GM19395 (cell line): ENCODE measurements around the gene PIAS1.
"Not testable (repeated sequence)": the region's sequence is repeated elsewhere in the genome, so short reads cannot be mapped to it uniquely, and the experiment has no call there.

Experiments
- ATAC-seq: cut with Tn5 transposase; IDR thresholded peaks from one replicate; pipeline ENCODE4 v1.9.1; 2021; ENCODE audit warnings: mild to moderate bottlenecking, moderate library complexity; ENCODE audit not compliant: unreplicated experiment

Gene PIAS1

DNA sequence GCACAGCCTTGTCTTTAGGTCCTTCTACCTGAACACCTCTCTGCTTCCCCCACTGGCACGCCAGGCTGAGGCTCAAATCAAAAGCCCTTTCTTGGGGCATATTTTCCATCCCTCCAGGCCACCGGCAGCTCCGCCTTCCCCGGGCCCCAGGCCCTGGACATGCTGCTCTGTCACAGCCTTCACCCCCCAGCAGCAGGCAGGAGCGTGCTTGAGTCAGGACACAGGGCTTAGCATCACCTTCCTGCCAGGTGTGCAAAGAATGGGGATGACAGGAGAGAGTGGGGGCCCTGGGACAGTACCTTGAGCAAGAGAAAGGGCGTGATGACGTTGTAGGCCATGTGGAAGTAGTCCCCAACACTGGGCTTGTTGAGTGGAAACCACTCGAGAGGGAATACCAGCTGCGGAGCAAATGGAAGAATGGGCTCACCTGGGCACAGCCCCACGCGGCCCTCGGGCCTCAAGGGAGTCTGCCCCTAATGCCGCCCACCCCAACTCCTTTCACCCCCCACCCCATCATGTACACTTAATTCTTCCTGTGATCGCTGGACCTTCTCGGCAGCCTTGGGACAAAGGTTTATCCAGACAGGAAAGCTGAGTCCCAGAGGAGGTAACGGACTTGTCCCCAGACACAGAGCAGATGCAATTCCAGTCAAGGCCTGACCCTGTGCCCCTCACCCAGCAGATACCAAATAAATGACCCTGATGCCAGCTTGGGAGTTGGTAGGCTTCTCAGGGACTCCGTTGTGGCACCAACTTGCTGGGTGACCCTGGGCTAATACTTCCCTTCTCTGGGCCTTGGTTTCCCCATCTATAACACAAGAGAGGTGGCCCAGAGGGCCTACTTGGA is 160.1 kb downstream of the PIAS1 start:
- ATAC-seq = no peak

DNA sequence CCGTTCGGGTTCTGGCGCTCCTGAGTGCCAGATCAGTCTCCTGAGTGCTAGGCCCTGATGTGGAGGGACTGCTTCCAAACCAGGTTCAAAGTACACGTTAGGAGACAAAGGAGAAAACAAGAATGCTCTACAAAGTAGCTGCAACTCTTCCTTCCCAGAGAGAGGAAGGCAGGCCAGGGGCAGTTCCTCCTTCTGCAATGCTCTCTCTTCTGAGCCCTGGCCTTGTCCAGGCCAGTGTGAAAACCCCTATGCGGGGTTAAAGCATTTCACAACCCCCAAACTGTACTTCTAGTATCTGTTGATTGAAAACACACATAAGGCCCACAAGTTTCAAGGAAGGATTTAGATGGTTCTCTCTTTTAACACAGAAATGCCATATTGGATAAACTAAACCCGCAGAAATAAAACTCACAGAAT is 160.7 kb downstream of the PIAS1 start:
- no peak for ATAC-seq

DNA sequence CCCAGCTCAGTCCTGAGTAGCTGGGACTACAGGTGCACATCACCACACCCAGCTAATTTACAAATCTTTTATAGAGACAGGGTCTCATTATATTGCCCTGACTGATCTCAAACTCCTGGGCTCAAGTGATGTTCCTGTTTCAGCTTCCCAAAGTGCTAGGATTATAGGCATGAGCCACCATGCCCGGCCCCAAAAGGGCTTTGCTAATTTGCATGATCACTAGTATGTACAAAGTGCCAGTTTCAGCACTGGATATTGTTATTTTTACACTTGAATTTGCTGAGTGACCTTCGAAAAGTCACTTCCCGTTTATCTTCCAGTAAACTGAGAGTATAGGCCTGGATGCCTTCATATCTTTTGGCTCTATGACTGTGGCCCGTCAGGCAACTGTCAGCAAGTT is 163.2 kb downstream of the PIAS1 start:
- ATAC-seq = no peak

- ATAC-seq = no peak
These were observed 164.2 kb downstream of the PIAS1 start for GRCh38 chr15:68218331-68218730.

DNA sequence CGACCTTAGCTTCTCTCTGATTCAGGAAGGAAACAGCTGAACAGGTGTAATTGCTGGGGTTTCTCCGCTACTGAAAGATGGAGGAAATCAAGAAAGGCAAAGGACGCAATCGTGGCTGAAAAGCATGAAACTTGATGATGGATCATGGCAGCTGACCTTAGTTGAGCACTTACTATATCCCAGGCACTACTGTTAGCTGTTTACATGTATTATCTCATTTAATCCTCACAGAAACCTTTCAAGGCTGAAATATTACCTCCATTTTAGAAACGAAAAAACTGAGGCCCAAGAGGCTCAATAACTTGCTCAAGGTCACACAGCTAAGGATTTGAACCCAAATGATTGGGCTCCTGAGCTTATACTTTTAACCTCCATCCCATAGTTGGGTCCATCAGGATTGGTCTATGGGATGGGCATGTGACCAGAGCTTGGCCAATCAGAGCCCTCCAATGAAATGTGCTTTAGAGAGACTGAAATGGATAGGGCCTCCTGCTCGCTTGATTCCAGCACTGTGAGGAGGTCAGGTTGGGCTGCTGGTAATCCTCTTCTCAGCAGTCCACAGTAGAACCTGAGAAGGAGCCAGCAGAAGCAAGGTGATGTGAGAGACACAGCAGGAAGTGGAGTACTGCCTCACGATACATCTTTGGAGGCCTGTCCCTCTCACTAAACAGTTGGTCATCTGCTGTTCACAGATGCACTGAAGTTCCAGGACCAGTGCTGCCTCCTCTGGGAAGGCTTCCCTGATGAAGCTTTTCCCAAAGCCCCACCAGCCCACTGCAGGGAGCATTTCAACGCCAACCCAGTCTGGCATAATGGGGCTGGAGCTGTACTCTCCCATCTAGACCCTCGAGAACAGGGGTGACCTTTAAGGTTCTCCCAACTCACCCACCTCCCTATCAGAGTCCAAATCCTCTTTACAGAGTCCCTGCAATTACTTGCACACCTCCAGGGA is 165.0 kb downstream of the PIAS1 start:
- ATAC-seq = no peak

DNA sequence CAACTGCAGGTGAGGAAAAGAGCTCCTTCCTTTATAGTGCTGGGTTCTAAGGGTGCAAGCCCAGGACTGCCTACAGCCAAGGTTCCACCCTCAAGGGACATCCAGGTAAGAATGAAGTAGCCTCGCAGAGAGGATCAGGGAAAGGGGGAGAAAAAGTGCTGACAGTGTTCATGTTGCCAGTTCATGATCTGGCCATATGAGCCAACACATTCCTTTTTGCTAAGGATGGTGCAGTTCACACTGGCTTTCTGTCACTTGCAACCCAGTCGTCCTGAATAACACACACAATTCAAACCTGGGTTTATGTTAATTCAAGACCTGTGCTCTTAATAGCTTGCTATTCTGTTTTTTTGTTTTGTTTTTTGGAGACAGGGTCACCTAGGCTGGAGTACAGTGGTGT is 166.4 kb downstream of the PIAS1 start:
- no peak for ATAC-seq

DNA sequence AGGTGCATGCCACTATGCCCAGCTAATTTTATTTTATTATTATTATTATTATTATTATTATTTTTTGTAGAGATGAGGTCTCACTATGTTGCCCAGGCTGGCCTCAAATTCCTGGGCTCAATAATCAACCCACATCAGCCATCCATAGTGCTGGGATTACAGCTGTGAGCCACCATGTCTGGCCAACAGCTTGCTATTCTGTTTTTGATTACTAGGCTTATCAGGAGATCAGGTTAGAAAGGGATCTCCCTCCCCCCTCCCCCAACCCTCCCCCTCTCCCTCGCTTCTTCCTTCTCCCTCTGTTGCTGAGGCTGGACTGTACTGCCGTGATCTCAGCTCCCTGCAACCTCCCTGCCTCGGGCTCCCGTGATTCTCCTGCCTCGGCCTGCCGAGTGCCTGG is 166.9 kb downstream of the PIAS1 start:
- no peak for ATAC-seq

- not testable (repeated sequence) for ATAC-seq
These were observed 167.7 kb downstream of the PIAS1 start for GRCh38 chr15:68221530-68222431.

- ATAC-seq = not testable (repeated sequence)
These were observed 168.3 kb downstream of the PIAS1 start for GRCh38 chr15:68222432-68222743.

- ATAC-seq = no peak
These were observed 169.1 kb downstream of the PIAS1 start for GRCh38 chr15:68223171-68223570.

- no peak for ATAC-seq
These were observed 170.0 kb downstream of the PIAS1 start for GRCh38 chr15:68224108-68224507.

DNA sequence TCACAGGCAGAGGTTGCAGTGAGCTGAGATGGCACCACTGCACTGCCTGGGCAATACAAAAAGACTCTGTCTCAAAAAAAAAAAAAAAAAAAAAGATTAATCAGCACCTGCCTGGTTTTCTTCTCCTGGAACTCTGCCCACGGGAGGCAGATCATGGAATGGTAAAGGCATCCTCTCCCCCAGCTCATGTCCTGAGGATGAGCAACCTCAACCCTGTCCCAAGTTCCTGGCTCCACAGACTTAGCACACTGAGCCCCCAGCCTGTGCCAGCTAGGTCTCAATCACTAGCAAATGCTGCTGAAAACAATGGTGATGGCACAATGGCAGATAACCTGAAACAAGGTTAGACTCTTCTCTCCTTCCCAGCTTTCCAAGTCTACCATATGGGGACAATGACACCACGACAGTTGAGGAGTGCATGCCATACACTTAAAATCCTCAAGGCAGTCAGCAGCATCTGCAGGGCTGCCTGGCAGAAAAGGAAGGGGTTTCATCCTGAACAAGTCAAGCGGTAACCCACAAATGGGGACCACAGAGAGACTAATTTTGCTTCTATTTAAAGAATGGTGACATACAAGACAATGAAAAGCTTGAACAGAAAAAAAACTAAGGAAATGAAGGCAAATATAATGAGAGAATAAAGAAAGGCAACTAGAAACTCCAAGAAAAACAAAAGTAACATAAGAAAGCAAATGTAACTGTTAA is 170.6 kb downstream of the PIAS1 start:
- no peak for ATAC-seq

DNA sequence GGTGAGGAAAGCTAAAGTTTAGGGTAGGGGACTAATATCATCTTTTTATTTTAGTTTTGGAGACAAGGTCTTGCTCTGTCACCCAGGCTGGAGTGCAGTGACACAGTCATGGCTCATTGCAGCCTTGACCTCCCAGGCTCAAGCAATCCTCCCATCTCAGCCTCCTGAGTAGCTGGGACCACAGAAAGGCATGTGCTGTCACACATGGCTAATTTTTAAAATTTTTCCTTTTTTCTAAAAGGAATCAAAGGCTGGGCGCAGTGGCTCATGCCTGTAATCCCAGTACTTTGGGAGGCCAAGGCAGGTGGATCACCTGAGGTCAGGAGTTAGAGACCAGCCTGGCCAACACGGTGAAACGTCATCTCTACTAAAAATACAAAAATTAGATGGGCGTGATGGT is 171.3 kb downstream of the PIAS1 start:
- not testable (repeated sequence) for ATAC-seq

DNA sequence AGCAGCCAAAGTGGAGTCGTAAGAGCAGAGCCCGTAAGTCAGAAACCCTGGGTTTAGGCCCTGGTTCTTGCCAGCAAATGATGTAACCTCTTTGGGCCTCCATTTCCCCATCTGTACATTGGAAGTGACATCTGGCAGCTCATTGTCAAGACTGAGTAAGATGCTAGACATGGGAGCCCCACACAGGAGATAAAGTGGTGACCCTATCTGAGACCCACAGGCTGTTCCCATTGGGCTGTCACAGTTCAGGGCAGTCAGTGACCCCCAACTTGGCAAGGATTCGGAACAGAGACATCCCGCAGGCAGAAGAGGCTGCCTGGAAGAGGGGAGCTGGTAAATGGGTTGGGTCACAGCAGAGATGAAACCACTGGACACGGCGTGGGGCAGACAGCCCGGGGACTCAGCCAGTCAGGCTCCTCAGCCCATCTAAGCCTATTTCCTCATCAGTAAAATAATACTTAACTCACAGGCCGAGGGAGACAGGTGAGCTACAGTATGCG is 173.6 kb downstream of the PIAS1 start:
- no peak for ATAC-seq

- no peak for ATAC-seq
These were observed 174.2 kb downstream of the PIAS1 start for GRCh38 chr15:68228143-68228970.

- ATAC-seq = peak; percentile 6
These were observed 174.9 kb downstream of the PIAS1 start for GRCh38 chr15:68228971-68229385.

- peak; percentile 77 for ATAC-seq
These were observed 175.5 kb downstream of the PIAS1 start, which contains the start of gene CLN6 for GRCh38 chr15:68229386-68230156. TSS of gene CLN6 (minus strand) at chr15:68229728. CDS start at chr15:68229584, 144 bp downstream.
